Esophagus squamous epithelium (tissue), 5 donors: Measurements from ENCODE around the gene ORMDL3. TPM values are rescaled to one million over a fixed set of nuclear protein-coding genes. Genes with fewer than 3 reads are reported as not detected.

Experiments
- DNase-seq: peaks from one replicate; lab custom pipeline; 2025; lab: John Stamatoyannopoulos, UW
- H3K27ac ChIP-seq, 4 donors: fragments of 200-600 bp; sonication (generic); one replicate each; pipeline ENCODE4 v1.5.1; 2016 to 2019; ENCODE audit warnings: mild to moderate bottlenecking in 1 of 4
- H3K27me3 ChIP-seq, 4 donors: fragments of 200-600 bp; sonication (generic); 1 replicate in 3 of 4; 2 replicates in 1 of 4; pipeline versions ENCODE4 v1.5.1 to v1.6.0; 2017 to 2021; ENCODE audit warnings: antibody characterized with exemption in 1 of 4
- H3K36me3 ChIP-seq, 3 donors: fragments of 200-600 bp; sonication (generic); one replicate each; pipeline ENCODE4 v1.5.1; 2016 to 2019
- H3K4me1 ChIP-seq, 3 donors: fragments of 200-600 bp; sonication (generic); one replicate each; pipeline ENCODE4 v1.5.1; 2017 to 2019
- H3K4me3 ChIP-seq, 4 donors: fragments of 200-600 bp; sonication (generic); 1 replicate in 3 of 4; 2 replicates in 1 of 4; pipeline ENCODE4 v1.5.1; 2016 to 2019; ENCODE audit warnings: mild to moderate bottlenecking in 2 of 4, moderate library complexity in 1 of 4
- H3K9me3 ChIP-seq, 3 donors: fragments of 200-600 bp; sonication (generic); one replicate each; pipeline ENCODE4 v1.5.1; 2016 to 2019
- CTCF ChIP-seq, 6 experiments: fragments of 450-650 bp in 4 of 6; fragments of 200-600 bp in 2 of 6; sonication (generic) in 2 of 6; IDR thresholded peaks; one replicate each; pipeline ENCODE4 v1.5.1; 2016 to 2019; ENCODE audit warnings: antibody characterized with exemption in 6 of 6, mild to moderate bottlenecking in 4 of 6, moderate library complexity in 4 of 6
- POLR2A ChIP-seq, 4 donors: fragments of 450-650 bp; IDR thresholded peaks; one replicate each; pipeline ENCODE4 v1.6.1; 2017; ENCODE audit warnings: antibody characterized with exemption in 4 of 4, mild to moderate bottlenecking in 4 of 4, moderate library complexity in 3 of 4
- WGBS, 2 donors: methylation state at CpG; one replicate each; pipeline ENCODE4 v1.1.5; 2018; 5-methylcytosine and 5-hydroxymethylcytosine counted together
- intact Hi-C: fragments of 100-400 bp; cut with DNase I; formaldehyde crosslinking; loops from one replicate; pipeline ENCODE4 v1.15.0; 2022
- total RNA-seq, 4 donors: library from RNA; depleted of rRNA; stranded (reverse); fragments of >200 nt; gene quantifications; one replicate each; pipeline ENCODE4 v1.1.0, GENCODE V29; 2016
- donor health status: DM: yes; HTN: yes; CAD: no.

ORMDL3 gene
- total RNA-seq, 4 donors from 2014 or later = 13.6 to 35.2 (median 31.2) TPM

GRCh38 chr17:39871801-39872200, 55.6 kb downstream of the ORMDL3 start:
- DNase-seq = no peak
- intact Hi-C loops = no loop called here
- H3K9me3 ChIP-seq = no peaks in the 10 kb centered on the region
- TF ChIP-seq POLR2A (IDR thresholded peaks at IDR 0.05) (no peak), CTCF (IDR thresholded peaks at IDR 0.05) (no peak)
- H3K4me1 ChIP-seq = peaks cover 0 to 12% (median 0%) of the 10 kb centered on the region in 3 donors
- 79 to 80% methylated on average over 2 of the region's 2 CpGs for WGBS, 2 donors
- H3K27ac ChIP-seq = no peak overlapping the region
- peaks cover 0 to 37% (median 3%) of the 10 kb centered on the region in 4 donors for H3K27me3 ChIP-seq
- H3K36me3 ChIP-seq = no peaks in the 10 kb centered on the region
- no peak overlapping the region for H3K4me3 ChIP-seq

Other genes with a start within 250 kb of the ORMDL3 start
- gene PGAP3, start 239.5 kb downstream of the ORMDL3 start, total RNA-seq = 10 to 100 TPM; 10.7 to 34.2 (median 19.2) TPM
- 100 to 1,000 TPM in 1 of 4 donors, 10 to 100 TPM in 3; 75.2 to 170 (median 86.5) TPM for gene ERBB2, start 227.5 kb downstream of the ORMDL3 start, total RNA-seq
- 10 to 100 TPM; 44.4 to 55.2 (median 53.2) TPM for gene MIEN1, start 197.1 kb downstream of the ORMDL3 start, total RNA-seq
- 10 to 100 TPM; 25.1 to 62.1 (median 55.9) TPM for gene GRB7, start 189.7 kb downstream of the ORMDL3 start, total RNA-seq
- 1 to 10 TPM; 2.1 to 9.0 (median 3.8) TPM for gene IKZF3, start 63.3 kb downstream of the ORMDL3 start, total RNA-seq
- not detected for gene ZPBP2, start 59.4 kb downstream of the ORMDL3 start, total RNA-seq
- 1 to 10 TPM in 3 of 4 donors, under 1 TPM in 1; 0.67 to 4.2 (median 1.4) TPM for gene GSDMB, start 9.0 kb downstream of the ORMDL3 start, total RNA-seq
- not detected for gene LRRC3C, start 131 bp upstream of the ORMDL3 start, total RNA-seq
- 1 to 10 TPM; 1.1 to 3.0 (median 1.8) TPM for gene GSDMA, start 35.4 kb upstream of the ORMDL3 start, total RNA-seq
- 100 to 1,000 TPM in 1 of 4 donors, 10 to 100 TPM in 3; 72.2 to 121 (median 84.7) TPM for gene PSMD3, start 53.2 kb upstream of the ORMDL3 start, total RNA-seq
- 1 to 10 TPM in 1 of 4 donors, not detected in 3; 4.0 TPM for gene CSF3, start 87.8 kb upstream of the ORMDL3 start, total RNA-seq
- gene MED24, start 126.8 kb upstream of the ORMDL3 start, total RNA-seq = 10 to 100 TPM; 44.2 to 56.1 (median 49.0) TPM
- gene THRA, start 135.4 kb upstream of the ORMDL3 start, total RNA-seq = 10 to 100 TPM in 2 of 4 donors, 1 to 10 TPM in 2; 4.2 to 27.1 (median 13.4) TPM
- 10 to 100 TPM in 1 of 4 donors, 1 to 10 TPM in 3; 3.8 to 16.4 (median 5.4) TPM for gene NR1D1, start 173.0 kb upstream of the ORMDL3 start, total RNA-seq
- gene MSL1, start 194.4 kb upstream of the ORMDL3 start, total RNA-seq = 10 to 100 TPM; 41.5 to 59.9 (median 51.5) TPM
- 10 to 100 TPM; 23.7 to 62.6 (median 27.8) TPM for gene CASC3, start 212.9 kb upstream of the ORMDL3 start, total RNA-seq
- 100 to 1,000 TPM in 3 of 4 donors, 10 to 100 TPM in 1; 70.1 to 182 (median 144) TPM for gene RAPGEFL1, start 249.9 kb upstream of the ORMDL3 start, total RNA-seq